GM18907 (cell line): Measurements from ENCODE around the gene DENND1A.

Experiments used
- ATAC-seq: cut with Tn5 transposase; IDR thresholded peaks from one replicate; pipeline ENCODE4 v1.9.1; 2021; ENCODE audit warnings: mild to moderate bottlenecking, moderate library complexity; ENCODE audit not compliant: unreplicated experiment

Gene DENND1A

DNA sequence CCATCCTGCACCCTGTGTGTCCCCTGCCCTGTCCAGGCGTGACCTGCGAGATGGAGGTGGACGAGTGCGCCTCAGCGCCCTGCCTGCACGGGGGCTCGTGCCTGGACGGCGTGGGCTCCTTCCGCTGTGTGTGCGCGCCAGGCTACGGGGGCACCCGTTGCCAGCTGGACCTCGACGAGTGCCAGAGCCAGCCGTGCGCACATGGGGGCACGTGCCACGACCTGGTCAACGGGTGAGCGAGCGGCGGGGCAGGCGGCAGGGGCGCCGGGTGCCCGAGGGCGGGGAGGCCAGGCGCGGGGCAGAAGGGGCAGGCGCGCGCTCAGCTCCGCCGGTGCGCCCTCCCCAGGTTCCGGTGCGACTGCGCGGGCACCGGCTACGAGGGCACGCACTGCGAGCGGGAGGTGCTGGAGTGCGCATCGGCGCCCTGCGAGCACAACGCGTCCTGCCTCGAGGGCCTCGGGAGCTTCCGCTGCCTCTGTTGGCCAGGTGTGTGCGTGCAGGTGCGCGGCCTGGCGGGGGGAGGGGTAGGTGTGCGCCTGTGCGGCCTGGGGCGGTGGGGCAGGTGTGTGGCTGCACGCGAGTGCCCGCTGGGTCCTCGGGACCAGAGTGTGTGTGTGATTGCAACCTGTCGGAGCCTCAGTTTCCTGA is 563.9 kb downstream of the DENND1A start:
- ATAC-seq = no peak

DNA sequence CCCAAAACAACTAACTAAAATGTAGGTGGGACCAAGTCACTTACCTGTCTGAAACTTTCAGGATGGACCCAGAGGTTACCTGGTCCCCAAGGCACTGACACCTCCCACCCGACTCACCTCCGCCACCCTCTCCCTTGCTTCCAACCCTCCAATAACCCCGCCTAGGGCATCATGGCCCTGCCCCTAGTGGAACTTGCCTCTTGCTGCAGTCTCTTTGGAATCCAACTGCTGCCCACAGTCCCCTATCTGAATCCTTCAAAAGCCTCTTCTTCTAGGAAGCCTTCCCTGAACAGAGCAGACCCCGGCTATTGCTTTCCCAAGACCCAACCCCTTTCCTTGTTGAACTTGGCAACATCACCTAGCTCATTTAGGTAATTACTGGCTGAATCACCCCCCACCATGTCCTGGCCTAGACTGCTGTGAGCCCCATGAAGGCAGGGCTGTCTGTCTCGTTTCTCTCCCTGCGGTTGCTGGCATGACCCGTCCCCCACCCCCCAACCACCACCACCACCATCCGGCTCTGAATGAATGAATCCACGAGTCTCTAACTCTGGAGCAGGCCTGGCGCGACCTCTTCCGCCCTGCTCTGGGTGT is 564.5 kb downstream of the DENND1A start:
- ATAC-seq = no peak

DNA sequence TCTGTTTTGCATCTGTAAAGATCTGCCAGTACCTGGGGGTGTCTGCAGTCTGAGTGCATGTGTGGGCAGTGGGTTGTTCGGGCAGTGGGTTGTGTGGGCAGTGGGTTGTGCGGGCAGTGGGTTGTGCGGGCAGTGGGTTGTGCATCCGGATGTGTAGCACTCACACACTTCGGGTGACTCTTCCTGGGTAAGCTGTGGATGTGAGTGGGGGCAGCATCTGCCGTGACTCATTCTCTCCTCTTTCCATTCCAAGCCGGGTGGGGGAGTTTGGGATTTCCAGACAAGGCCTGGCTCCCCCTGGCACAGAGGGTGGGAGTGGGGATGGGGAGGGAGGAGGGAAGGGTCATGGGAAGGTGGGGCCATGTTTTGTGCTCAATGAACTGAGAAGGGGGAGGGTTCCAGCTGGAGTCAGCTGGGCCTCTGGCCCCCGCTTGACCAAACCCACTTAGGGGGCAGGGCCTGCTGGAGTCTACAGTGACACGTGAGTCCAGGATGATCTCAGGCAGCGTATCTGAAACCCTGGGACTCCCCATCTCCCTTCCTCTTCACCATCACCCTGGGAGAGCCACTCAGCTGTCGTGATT is 565.6 kb downstream of the DENND1A start:
- ATAC-seq = no peak

DNA sequence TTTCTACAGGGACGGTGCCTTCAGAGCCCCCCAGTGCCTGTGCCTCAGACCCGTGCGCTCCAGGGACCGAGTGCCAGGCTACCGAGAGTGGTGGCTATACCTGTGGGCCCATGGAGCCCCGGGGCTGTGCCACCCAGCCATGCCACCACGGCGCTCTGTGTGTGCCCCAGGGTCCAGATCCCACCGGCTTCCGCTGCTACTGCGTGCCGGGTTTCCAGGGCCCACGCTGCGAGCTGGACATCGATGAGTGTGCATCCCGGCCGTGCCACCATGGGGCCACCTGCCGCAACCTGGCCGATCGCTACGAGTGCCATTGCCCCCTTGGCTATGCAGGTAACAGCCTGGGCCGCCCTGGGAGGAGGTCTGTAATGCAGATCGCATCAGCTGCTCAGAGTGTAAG is 567.1 kb downstream of the DENND1A start:
- no peak for ATAC-seq

DNA sequence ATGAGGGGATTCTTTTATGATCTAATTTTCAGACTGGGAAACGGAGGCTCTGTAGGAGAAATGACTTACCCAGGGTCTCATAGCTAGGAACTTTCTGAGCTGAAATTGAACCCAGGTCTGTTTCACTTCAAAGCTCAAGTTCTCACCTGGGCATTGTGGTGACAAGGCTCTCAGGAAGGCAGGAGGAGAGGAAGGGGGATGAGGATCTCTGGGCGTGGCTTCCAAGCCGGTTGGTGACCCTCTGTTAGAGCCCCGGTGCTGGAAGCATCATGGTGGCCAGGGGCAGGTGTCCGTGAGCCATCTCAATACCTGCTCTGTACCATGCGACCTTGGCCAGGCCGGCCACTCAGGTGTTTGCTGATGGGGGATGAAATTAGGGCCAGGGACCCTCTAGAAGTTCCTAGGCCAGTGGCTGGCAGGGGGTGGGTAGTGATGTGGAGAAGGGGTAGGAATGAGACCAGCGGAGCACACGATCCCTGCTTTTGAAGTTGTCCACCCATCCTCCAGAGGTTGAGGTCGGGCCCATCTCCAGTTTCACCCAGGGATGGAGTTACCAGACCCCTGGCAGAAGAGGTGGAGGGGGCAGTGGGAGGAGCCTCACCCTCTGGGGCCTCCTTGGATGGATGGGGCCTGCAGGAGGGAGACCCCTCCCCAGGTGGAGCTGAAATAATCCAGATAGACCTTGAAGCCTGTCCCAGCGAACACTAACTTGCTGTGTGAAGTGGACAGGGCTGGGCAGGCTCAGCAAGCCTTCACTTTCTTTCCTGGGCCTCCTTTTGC is 568.0 kb downstream of the DENND1A start:
- no peak for ATAC-seq

DNA sequence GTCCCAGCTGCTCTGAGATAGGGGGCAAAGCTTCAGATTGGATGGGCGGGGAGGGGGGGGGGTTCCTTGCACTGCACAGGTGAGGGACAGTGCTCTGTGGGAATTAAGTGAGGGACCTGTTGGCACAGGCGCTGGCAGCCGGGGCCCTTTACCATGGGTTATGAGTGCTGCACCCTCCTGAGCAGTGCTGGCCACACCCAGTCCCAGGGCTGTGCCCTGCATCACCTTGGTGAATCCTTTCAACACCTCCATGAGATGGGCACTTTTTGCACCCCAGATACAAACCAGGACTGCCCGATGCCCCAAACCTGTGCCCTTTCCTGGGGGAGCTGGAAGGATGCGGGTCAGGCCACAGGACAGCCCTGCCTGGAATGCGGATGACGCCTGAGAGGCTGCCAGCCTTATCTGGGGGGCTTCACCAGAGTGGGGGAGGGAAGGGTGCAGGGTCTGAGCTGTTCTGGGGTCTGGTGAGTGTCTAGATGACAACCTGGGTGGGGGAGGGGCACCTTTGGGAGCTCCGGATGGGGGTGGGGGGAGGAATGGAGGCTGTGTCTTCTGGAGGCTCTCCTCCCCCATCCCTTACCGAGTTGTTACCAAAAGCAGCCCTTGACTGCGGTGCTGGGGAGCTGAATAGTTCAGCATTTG is 568.7 kb downstream of the DENND1A start:
- no peak for ATAC-seq

DNA sequence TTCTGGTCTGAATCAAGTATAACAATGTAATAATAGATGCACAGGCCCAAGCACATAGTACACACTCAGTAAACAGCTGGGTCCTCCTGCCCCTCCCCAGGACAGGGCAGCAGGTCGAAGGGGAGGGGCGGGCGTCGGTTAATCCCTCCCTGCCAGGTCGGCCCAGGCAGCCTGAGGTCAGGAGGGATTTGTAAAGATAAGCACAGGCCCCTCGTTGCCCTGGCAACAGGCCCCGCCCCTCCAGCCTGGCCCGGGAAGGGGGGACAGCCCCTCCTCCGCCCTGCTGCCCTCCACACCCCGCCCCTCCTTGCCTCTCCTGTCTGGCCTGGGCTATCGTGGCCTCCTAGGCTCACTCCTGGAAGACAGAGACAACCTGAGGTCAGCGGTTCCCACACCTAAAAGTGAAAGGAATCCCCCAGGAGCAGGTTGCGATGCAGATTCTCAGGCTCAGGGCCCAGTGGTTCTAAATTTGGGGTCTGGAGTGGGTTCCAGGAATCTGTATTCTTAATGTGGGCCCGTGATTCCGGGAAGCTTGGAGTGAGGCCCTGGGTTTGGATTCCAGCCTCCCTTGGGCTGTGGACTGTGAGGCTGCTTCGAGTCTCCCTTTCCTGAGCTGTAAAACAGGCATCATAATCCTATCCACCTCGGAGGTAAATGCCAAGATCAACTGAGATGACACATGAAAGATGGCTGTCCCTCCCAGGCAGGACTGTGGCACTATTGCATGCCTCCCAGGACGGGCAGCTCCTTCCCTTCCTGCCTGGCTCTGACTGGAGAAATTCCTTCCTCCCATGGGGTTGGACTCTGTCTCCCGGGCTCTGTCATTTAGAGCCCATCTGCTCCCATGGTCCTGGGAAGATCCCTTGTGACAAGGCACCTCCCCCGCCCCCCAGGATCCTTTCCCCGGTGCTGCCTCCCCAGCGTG is 569.5 kb downstream of the DENND1A start:
- ATAC-seq = no peak

DNA sequence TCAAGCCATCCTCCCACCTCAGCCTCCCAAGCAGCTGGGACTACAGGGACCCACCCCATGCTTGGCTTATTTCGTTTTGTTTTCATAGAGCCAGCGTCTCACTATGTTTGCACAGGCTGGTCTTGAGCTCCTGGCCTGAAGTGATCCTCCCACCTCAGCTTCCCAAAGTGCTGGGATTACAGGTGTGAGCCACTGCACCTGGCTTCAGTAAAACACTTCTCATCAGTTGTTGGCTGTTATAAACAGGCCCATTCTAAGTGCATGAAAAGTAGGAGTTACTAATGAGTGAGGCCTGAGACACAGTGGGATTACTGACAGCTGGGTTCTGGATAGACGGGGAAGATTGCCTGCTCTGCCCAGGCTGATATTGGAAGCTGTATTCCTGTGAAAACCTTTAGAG is 570.4 kb downstream of the DENND1A start:
- ATAC-seq = no peak

DNA sequence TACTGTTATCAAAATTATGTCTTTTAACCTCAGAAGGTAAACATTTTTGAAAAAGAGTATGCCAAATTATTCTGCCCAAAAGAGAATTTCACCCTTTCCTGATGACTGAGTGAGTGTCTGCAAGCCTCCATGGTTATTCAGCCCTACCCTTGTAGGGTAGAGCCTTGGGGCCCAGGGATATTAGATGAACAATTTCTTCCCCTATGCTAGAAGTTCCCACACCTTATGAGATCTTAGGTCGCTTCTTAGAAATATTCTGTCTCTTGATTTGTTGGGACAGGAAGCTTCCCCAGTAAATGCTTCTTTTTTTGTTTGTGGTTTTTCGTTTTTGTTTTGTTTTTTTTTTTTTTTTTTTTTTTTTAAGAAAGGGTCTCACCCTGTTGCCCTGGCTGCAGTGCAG is 570.8 kb downstream of the DENND1A start:
- ATAC-seq = no peak

DNA sequence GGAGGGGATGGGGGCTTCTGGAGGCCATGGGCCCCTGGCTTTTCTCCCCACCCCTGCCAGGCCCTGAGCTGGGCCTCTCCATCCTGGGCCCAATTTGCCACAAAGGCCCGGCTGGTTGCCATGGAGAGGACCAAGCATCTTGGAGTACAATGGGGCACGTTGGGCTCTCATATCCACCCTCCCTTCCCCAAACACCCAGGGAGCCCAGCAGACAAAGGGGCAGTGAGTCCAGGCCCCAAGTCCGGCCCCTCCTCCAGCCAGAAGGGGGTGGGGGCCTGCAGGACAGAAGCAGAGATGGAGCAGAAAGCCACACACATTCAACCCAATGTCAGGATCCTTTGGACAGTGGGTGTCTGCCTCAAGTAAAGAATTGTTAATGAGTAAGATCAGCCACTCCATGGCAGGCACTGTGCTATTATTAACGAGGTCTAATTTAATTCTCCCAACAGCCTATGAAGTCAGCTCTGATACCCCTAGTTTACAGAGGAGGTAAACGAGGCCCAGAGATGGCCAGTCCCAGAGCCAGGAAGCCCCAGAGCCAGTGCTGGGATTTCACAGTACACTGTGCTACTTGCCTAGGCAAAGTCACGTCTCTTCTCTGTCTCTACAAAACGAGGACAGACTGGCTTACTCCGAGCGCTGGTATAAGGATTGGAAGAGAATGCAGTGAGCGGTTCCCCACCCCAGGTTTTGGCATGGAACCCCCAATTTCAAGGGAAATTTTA is 571.6 kb downstream of the DENND1A start:
- ATAC-seq = no peak

DNA sequence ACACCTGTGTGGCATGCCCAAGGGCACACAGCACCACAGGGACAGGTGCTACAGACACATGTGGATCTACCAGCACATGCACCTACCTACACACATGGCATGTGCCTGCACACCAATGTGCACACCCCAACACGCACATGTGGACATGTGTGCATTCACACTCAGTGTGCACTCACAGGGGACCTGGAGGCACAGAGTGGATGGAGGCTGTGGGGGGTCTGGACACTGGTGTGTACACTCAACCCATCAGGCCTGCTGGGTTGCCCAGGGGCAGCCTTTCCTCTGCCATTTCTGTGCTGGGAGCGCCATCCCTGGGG is 572.2 kb downstream of the DENND1A start:
- no peak for ATAC-seq

DNA sequence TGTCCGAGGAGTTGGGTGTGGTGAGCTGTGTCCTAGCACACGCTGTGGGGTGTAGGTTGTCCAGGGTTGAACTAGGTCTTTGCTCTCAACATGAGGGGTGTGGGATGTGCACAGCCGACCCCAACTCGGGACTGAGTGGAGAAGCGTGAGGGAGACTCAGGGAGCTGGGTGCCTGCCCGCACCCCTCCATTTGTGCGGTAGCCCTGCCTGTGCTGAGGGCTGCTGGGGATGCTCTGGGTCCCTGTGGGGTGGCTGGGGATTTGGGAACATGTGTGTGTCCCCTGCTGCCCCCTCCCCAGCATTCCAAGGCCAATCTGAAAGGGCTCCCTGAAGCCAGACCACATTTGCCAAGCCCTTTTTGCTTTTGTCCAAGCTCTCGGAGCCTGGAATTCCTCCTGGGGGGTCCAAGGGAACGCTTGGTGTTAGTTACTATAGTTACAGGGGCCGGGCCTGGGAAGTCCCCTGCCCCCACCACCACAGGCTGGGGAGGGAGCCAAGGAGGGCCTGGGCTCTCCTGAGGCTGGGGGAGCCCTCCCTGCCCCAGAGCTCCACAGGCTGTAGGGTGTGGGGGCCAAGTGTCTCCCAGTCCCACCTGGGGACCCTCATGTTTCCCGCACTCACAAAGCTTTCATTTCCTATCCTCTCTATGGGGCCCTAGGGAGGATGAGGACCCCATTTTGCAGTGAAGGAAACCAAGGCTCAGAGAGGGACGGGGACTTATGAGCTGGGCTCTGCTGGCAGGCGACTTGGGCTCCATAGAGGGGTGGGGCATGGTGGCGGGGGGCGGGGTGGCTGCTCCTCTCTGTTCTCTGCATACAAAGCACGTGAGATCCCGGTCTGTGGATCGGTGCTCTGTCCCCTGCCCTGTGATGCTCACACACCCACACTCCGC is 572.8 kb downstream of the DENND1A start:
- no peak for ATAC-seq

DNA sequence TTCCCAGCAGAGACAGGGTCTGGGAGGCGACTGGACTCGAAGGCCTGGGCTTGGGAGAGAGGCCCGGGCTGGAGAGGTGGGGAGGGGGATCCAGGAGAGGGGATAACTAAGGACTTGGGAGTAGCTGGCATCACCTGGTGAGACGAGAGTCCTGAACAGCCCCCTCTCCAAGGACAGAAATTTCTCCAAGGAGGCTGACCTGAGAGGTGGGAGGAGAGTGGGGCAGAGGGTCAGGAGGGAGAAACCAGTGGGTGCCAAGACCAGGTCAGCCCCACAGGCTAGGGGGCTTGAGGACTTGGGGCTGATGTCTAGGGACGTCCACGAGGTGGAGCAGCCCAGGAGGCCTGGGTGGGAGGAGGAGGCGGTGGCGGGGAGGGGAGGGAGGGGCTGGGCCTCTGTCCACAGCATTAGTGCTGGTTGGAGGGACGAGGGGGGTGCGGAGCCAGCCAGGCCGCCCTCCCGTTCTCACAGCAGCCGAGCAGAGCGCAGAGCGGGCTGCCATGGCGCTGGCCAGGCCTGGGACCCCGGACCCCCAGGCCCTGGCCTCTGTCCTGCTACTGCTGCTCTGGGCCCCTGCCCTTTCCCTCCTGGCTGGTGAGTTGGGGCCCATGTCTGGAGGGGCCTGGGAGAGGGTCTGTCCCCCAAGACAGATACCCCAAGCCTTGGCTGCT is 574.0 kb downstream of the DENND1A start, which contains the start of gene CRB2:
Gene CRB2 (plus strand): TSS at position 437 of the 671 bp plus-strand sequence. CDS start 64 bp downstream, at position 501.
- ATAC-seq = no peak

DNA sequence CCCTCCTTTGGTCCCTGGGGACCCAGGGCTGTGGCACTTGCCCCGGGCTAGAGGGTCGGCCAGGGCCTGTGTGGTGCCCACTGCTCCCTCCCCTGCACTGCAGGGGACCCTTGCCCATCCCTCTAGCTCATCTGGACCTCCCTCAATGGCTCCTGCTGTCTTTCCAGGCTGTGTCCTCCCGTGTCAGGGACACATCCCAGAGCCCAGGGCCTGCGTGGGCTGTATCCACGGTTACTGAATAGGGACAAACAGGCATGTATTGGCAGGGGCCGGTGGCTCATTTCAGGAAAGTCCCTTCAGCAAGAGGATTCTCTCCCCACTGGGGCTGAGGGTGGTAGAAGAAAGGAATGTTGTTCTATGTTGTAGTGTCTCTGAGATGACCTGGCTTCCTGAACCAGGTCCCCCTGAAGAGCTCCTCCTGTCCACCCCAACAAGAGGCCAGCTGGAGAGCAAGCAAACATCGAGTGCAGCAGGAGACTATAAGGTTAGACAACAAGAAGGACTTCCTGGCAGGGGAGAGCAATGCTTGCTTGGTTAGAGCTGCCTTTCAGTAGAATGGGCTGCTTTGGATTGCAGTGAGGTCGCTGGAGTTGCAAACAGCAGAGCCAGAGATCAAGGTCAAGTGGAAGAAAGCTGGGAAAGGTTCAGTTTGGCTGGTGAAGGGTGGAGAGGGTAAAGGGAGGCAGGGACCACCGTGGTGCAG is 575.0 kb downstream of the DENND1A start:
- no peak for ATAC-seq

DNA sequence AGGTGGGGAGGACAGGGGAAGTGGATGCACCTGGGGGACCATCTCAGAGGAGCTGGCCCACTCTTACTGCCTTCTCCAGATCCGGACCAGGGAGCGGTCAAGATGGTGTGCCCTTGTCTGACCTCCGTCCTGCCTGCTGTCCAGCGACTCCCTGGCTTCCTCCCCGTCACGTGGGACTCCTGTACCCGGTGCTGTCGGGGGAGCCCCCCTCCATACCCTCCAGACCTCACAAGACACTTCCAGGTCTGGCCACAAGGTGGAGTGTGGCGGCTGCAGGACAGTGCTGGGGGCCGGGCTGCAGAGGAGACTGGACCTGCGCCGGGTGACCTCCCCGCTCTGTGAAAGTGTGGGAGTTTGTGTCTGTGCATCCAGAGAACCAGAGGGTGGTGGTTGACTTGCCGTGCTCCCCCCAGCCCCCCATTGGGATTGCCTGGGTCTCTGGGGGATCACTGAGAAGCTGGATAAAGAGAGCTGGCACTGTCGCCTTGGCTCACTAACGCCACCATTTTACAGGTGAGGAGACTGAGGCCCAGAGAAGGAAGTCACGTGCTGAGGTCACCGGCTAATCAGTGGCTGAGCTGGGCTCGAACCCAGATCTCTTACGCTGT is 575.8 kb downstream of the DENND1A start:
- no peak for ATAC-seq

DNA sequence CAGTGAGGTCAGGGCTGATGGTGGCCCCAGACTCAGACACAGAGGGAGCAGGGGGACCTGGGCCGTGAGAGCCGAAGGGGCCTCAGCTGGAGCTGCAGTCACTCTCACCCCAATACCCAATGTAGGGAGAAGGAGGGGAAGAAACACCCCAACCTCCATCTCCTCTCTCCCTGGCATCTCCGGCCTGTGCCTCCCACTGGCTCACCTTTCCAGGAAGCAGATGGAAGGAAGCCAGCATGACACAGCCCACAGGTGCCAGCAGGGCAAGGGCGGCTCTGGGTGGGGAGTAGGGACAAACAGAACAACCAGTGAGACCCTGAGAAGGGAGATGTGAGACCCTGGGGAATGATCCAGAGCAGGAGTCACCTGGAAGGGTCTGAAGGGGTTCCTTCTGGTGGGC is 576.9 kb downstream of the DENND1A start:
- no peak for ATAC-seq
